ENCODE results near the gene CIB1. TPM values are rescaled to one million over a fixed set of nuclear protein-coding genes. Genes with fewer than 3 reads are reported as not detected.
A peak's percentile ranks its signal among the peaks of the same experiment; 100 is the strongest.

CIB1 gene
- total RNA-seq, 2 experiments from 2014 or later: 279 to 295 TPM

- H3K4me1 ChIP-seq (ENCODE audit: insufficient read depth, low read length): peaks cover 51% of the 10 kb centered on the region
- H3K27me3 Mint-ChIP-seq: no peaks in the 10 kb centered on the region
- peaks cover 59% of the 10 kb centered on the region for H3K4me1 Mint-ChIP-seq (ENCODE audit: low read depth)
- intact Hi-C loops (cut with DNase I, micrococcal nuclease): no loop called here
- peak overlapping the region; percentile 85 for H3K27ac Mint-ChIP-seq
- H3K9me3 Mint-ChIP-seq: no peaks in the 10 kb centered on the region
- ChIA-PET POLR2A (interaction anchor here (1.3 to 2.1 kb wide), 2 partner anchors 38 to 70 kb away, joined by 3 to 9 read pairs; partner anchors contain the start of genes CIB1, GDPGP1 and SEMA4B), CTCF (no interaction called here)
- H3K36me3 ChIP-seq (ENCODE audit: insufficient read depth, low read length): peaks cover 57% of the 10 kb centered on the region
- no peak overlapping the region for H3K4me3 Mint-ChIP-seq
- H3K27ac ChIP-seq (ENCODE audit: low read depth in 1 of 2, low read length in 2 of 2): no peak overlapping the region
- no peak for ATAC-seq (ENCODE audit: poor library complexity)
- no peaks in the 10 kb centered on the region for H3K9me3 ChIP-seq (ENCODE audit: control insufficient read depth in 1 of 2, insufficient read depth in 1 of 2, low read length in 2 of 2)
- no peak for DNase-seq
- H3K36me3 Mint-ChIP-seq (ENCODE audit: low read depth): peaks cover 81% of the 10 kb centered on the region
- no peak overlapping the region for H3K4me3 ChIP-seq (ENCODE audit: low read length)
- TF ChIP-seq, protein P1, sequence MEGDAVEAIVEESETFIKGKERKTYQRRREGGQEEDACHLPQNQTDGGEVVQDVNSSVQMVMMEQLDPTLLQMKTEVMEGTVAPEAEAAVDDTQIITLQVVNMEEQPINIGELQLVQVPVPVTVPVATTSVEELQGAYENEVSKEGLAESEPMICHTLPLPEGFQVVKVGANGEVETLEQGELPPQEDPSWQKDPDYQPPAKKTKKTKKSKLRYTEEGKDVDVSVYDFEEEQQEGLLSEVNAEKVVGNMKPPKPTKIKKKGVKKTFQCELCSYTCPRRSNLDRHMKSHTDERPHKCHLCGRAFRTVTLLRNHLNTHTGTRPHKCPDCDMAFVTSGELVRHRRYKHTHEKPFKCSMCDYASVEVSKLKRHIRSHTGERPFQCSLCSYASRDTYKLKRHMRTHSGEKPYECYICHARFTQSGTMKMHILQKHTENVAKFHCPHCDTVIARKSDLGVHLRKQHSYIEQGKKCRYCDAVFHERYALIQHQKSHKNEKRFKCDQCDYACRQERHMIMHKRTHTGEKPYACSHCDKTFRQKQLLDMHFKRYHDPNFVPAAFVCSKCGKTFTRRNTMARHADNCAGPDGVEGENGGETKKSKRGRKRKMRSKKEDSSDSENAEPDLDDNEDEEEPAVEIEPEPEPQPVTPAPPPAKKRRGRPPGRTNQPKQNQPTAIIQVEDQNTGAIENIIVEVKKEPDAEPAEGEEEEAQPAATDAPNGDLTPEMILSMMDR (IDR thresholded peaks at IDR 0.05): no peak
- H3K27me3 ChIP-seq (ENCODE audit: control insufficient read depth in 1 of 2, insufficient read depth in 2 of 2, low read length in 2 of 2): no peaks in the 10 kb centered on the region
Measured at GRCh38 chr15:90271459-90272166, 37.9 kb upstream of the CIB1 start.

DNA sequence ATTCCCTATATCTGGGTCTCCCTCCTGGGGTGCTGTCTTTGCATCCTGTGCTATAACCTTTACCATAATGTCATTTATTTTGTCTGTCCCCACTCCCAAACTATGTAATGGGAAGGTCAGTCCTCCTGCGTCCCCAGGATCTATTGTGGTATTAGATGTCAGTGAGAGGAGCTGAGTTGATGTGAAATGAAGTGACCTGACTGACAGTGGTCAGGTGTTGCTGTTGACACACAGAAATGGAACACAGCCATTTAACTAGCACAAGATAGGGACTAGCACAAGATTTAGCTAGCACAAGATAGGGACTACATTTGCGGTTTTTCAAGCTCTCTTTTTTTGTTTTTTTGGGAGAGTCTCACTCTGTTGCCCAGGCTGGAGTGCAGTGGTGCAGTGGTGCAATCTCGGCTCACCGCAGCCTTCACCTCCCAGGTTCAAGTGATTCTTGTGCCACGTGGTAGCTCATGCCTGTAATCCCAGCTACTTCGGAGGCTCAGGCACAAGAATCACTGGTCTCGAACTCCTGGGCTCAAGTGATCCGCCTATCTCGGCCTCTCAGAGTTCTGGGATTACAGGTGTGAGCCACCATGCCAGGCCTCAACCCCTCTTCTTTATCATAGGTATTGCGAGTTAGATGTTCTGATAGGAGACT is 36.9 kb upstream of the CIB1 start:
- POLR2A ChIA-PET: interaction anchor here (2.1 kb wide), 1 partner anchor 37 kb away, joined by 9 read pairs; the partner anchor contains the start of genes CIB1 and GDPGP1
- peaks cover 54% of the 10 kb centered on the region for H3K36me3 ChIP-seq (ENCODE audit: insufficient read depth, low read length)
- peak overlapping the region; percentile 85 for H3K27ac Mint-ChIP-seq
- H3K27me3 Mint-ChIP-seq: no peaks in the 10 kb centered on the region
- H3K4me3 Mint-ChIP-seq: peak overlapping the region; percentile 36
- H3K36me3 Mint-ChIP-seq (ENCODE audit: low read depth): peaks cover 86% of the 10 kb centered on the region
- H3K4me1 ChIP-seq (ENCODE audit: insufficient read depth, low read length): peaks cover 53% of the 10 kb centered on the region
- no peaks in the 10 kb centered on the region for H3K27me3 ChIP-seq (ENCODE audit: control insufficient read depth in 1 of 2, insufficient read depth in 2 of 2, low read length in 2 of 2)
- intact Hi-C loops (cut with DNase I, micrococcal nuclease): no loop called here
- DNase-seq: no peak
- no peak overlapping the region for H3K27ac ChIP-seq (ENCODE audit: low read depth in 1 of 2, low read length in 2 of 2)
- H3K4me3 ChIP-seq (ENCODE audit: low read length): no peak overlapping the region
- no peak for ATAC-seq (ENCODE audit: poor library complexity)
- TF ChIP-seq, protein P1 (IDR thresholded peaks at IDR 0.05): no peak
- CTCF ChIA-PET: no interaction called here
- H3K9me3 ChIP-seq (ENCODE audit: control insufficient read depth in 1 of 2, insufficient read depth in 1 of 2, low read length in 2 of 2): no peaks in the 10 kb centered on the region
- H3K4me1 Mint-ChIP-seq (ENCODE audit: low read depth): peaks cover 67% of the 10 kb centered on the region
- H3K9me3 Mint-ChIP-seq: no peaks in the 10 kb centered on the region

- ATAC-seq (ENCODE audit: poor library complexity) (no peak), DNase-seq (no peak)
- CTCF ChIA-PET: interaction anchor here (0.6 to 1.5 kb wide), 2 partner anchors 18 to 35 kb away, joined by 4 to 6 read pairs; partner anchors contain the start of genes CIB1 and GDPGP1
- no peak overlapping the region for H3K27ac ChIP-seq (ENCODE audit: low read depth in 1 of 2, low read length in 2 of 2)
- no peaks in the 10 kb centered on the region for H3K9me3 ChIP-seq (ENCODE audit: control insufficient read depth in 1 of 2, insufficient read depth in 1 of 2, low read length in 2 of 2)
- no peaks in the 10 kb centered on the region for H3K9me3 Mint-ChIP-seq
- H3K27ac Mint-ChIP-seq: peak overlapping the region; percentile 98
- intact Hi-C loops (cut with DNase I, micrococcal nuclease): loop anchor here in 1 of 2 experiments (10.0 kb wide), 1 partner anchor 374 kb away; the partner anchor contains the start of gene AP3S2
- TF ChIP-seq, protein P1 (IDR thresholded peaks at IDR 0.05): no peak
- no peak overlapping the region for H3K4me3 ChIP-seq (ENCODE audit: low read length)
- H3K27me3 ChIP-seq (ENCODE audit: control insufficient read depth in 1 of 2, insufficient read depth in 2 of 2, low read length in 2 of 2): no peaks in the 10 kb centered on the region
- H3K4me1 ChIP-seq (ENCODE audit: insufficient read depth, low read length): peaks cover 65% of the 10 kb centered on the region
- H3K4me1 Mint-ChIP-seq (ENCODE audit: low read depth): peaks cover 82% of the 10 kb centered on the region
- H3K36me3 ChIP-seq (ENCODE audit: insufficient read depth, low read length): peaks cover 49% of the 10 kb centered on the region
- no peaks in the 10 kb centered on the region for H3K27me3 Mint-ChIP-seq
- peaks cover 82% of the 10 kb centered on the region for H3K36me3 Mint-ChIP-seq (ENCODE audit: low read depth)
- POLR2A ChIA-PET: interaction anchor here (1.5 to 2.5 kb wide), 2 partner anchors 35 to 67 kb away, joined by 4 to 11 read pairs; partner anchors contain the start of genes CIB1, GDPGP1 and SEMA4B
- peak overlapping the region; percentile 73 for H3K4me3 Mint-ChIP-seq
Measured at GRCh38 chr15:90268415-90268814, 34.7 kb upstream of the CIB1 start.

Data from CD4-positive, alpha-beta T cell (primary cell).